A549 (cell line): ENCODE results near the gene MKNK2.

Source experiments
- CBX8 ChIP-seq: fragments of 200-600 bp; sonication (generic); IDR thresholded peaks from 2 replicates; pipeline ENCODE4 v1.6.1; 2016
- CTCF ChIP-seq: fragments of >200 bp; sonication (Bioruptor Twin); formaldehyde crosslinking; IDR thresholded peaks from 3 replicates; pipeline ENCODE4 v1.5.1; 2016
- EP300 ChIP-seq, 2 experiments: fragments of >200 bp; sonication (Bioruptor Twin); formaldehyde crosslinking; IDR thresholded peaks; 2 replicates in 1 of 2; 3 replicates in 1 of 2; pipeline ENCODE4 v1.6.1; 2016 to 2017
- ESRRA ChIP-seq: fragments of 150-350 bp; IDR thresholded peaks from 2 replicates; pipeline ENCODE4 v1.6.1; 2014; ENCODE audit warnings: mild to moderate bottlenecking, low read length, borderline replicate concordance
- FOSL2 ChIP-seq, 2 experiments: fragments of 450-650 bp in 1 of 2; fragments of >200 bp in 1 of 2; sonication (Bioruptor Twin) in 1 of 2; formaldehyde crosslinking; IDR thresholded peaks; 2 replicates each; pipeline versions ENCODE4 v1.5.0 to v1.6.1; 2016 to 2020; ENCODE audit warnings: mild to moderate bottlenecking in 1 of 2, moderate library complexity in 1 of 2
- MAX ChIP-seq: IDR thresholded peaks from 2 replicates; pipeline ENCODE4 v1.6.1; 2012
- POLR2A ChIP-seq: IDR thresholded peaks from 2 replicates; pipeline ENCODE4 v1.6.1; 2012; ENCODE audit warnings: mild to moderate bottlenecking, low read length
- RNF2 ChIP-seq: fragments of 200-600 bp; sonication (generic); IDR thresholded peaks from 2 replicates; pipeline ENCODE4 v1.6.1; 2016; ENCODE audit warnings: low read depth, mild to moderate bottlenecking, antibody characterized with exemption, moderate library complexity, borderline replicate concordance
- ZNF302 ChIP-seq: fragments of 250-450 bp; sonication (Bioruptor Pico); IDR thresholded peaks from 2 replicates; pipeline ENCODE4 v1.9.0; 2021; ENCODE audit warnings: inconsistent platforms, mild to moderate bottlenecking, moderate library complexity
- TF ChIP-seq, protein P1 (sequence below): fragments of 200-600 bp; sonication (generic); IDR thresholded peaks from 2 replicates; pipeline ENCODE4 v1.6.1; 2016; ENCODE audit warnings: antibody characterized with exemption, mild to moderate bottlenecking, moderate library complexity
- TF ChIP-seq, protein P2 (sequence below): IDR thresholded peaks from 2 replicates; pipeline ENCODE4 v1.6.1; 2012

DNA sequence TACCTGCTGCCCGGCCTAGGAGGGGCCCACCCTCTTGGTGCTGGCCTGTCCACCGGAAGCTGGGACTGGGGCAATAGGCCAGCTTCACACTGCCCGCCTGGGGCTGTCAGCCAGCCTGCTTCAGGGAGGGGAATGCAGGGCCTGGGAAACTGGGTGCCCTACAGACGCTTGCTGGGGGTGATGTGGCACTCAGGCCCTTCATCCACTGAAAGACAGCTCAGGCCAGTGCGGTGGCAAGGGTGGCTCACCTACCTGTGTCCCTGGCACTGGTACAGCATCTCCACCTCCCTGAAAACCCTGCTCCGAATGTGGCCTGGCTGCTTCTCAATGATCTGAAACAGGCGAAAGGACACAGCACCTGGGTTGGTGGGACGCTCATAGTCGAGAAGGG is 7.8 kb downstream of the MKNK2 start:
- TF ChIP-seq, protein P1, sequence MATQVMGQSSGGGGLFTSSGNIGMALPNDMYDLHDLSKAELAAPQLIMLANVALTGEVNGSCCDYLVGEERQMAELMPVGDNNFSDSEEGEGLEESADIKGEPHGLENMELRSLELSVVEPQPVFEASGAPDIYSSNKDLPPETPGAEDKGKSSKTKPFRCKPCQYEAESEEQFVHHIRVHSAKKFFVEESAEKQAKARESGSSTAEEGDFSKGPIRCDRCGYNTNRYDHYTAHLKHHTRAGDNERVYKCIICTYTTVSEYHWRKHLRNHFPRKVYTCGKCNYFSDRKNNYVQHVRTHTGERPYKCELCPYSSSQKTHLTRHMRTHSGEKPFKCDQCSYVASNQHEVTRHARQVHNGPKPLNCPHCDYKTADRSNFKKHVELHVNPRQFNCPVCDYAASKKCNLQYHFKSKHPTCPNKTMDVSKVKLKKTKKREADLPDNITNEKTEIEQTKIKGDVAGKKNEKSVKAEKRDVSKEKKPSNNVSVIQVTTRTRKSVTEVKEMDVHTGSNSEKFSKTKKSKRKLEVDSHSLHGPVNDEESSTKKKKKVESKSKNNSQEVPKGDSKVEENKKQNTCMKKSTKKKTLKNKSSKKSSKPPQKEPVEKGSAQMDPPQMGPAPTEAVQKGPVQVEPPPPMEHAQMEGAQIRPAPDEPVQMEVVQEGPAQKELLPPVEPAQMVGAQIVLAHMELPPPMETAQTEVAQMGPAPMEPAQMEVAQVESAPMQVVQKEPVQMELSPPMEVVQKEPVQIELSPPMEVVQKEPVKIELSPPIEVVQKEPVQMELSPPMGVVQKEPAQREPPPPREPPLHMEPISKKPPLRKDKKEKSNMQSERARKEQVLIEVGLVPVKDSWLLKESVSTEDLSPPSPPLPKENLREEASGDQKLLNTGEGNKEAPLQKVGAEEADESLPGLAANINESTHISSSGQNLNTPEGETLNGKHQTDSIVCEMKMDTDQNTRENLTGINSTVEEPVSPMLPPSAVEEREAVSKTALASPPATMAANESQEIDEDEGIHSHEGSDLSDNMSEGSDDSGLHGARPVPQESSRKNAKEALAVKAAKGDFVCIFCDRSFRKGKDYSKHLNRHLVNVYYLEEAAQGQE, result no peak
- TF ChIP-seq POLR2A, result no peak
- no peak for TF ChIP-seq CTCF
- TF ChIP-seq FOSL2 (IDR thresholded peaks at IDR 0.05), result no peak
- TF ChIP-seq FOSL2 (CRISPR knock-in tag; IDR thresholded peaks at IDR 0.05), result no peak
- TF ChIP-seq MAX, result no peak
- no peak for TF ChIP-seq CBX8
- TF ChIP-seq ZNF302 (CRISPR knock-in tag), result no peak
- no peak for TF ChIP-seq ESRRA
- no peak for TF ChIP-seq RNF2
- TF ChIP-seq, protein P2, sequence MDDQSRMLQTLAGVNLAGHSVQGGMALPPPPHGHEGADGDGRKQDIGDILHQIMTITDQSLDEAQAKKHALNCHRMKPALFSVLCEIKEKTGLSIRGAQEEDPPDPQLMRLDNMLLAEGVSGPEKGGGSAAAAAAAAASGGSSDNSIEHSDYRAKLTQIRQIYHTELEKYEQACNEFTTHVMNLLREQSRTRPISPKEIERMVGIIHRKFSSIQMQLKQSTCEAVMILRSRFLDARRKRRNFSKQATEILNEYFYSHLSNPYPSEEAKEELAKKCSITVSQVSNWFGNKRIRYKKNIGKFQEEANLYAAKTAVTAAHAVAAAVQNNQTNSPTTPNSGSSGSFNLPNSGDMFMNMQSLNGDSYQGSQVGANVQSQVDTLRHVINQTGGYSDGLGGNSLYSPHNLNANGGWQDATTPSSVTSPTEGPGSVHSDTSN, result no peak
- no peak for TF ChIP-seq EP300 (IDR thresholded peaks at IDR 0.05)
